Measurements from ENCODE around the gene M1AP. TPM values are rescaled to one million over a fixed set of nuclear protein-coding genes. Genes with fewer than 3 reads are reported as not detected.

The M1AP gene
- total RNA-seq, 1 donor from 2014 or later: 0.74 TPM

DNA sequence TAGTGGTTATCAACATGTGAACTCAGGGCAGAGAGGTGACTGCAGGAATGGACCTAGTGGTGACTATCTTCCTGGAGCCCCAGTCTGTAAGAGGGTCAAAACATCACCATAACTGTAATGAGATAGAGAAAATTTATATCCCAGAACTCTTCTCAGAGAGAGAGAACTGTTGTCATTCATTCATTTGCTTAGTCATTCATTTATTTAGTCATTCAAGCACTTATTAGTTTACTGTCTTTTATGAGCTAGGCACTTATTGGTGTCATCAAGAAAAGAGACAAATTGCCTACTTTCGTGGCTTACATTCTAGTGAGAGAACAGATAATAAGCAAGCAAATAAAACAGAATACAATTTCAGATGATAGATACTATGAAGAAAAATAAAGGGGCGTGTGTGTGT lies 59.5 kb downstream of the M1AP start:
- Mint-ChIP-seq H3K27me3 (ENCODE audit: unreplicated experiment) (no peaks in the 10 kb centered on the region), H3K9me3 (ENCODE audit: unreplicated experiment) (no peaks in the 10 kb centered on the region), H3K4me1 (ENCODE audit: unreplicated experiment) (peaks cover 10% of the 10 kb centered on the region), H3K27ac (ENCODE audit: unreplicated experiment) (no peak overlapping the region), H3K4me3 (ENCODE audit: unreplicated experiment) (no peak overlapping the region), H3K36me3 (ENCODE audit: low read depth, unreplicated experiment) (no peaks in the 10 kb centered on the region)
- TF ChIP-seq, protein P1, sequence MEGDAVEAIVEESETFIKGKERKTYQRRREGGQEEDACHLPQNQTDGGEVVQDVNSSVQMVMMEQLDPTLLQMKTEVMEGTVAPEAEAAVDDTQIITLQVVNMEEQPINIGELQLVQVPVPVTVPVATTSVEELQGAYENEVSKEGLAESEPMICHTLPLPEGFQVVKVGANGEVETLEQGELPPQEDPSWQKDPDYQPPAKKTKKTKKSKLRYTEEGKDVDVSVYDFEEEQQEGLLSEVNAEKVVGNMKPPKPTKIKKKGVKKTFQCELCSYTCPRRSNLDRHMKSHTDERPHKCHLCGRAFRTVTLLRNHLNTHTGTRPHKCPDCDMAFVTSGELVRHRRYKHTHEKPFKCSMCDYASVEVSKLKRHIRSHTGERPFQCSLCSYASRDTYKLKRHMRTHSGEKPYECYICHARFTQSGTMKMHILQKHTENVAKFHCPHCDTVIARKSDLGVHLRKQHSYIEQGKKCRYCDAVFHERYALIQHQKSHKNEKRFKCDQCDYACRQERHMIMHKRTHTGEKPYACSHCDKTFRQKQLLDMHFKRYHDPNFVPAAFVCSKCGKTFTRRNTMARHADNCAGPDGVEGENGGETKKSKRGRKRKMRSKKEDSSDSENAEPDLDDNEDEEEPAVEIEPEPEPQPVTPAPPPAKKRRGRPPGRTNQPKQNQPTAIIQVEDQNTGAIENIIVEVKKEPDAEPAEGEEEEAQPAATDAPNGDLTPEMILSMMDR (IDR thresholded peaks at IDR 0.05; ENCODE audit: unreplicated experiment): no peak
- DNase-seq (ENCODE audit: low spot score): no peak

DNA sequence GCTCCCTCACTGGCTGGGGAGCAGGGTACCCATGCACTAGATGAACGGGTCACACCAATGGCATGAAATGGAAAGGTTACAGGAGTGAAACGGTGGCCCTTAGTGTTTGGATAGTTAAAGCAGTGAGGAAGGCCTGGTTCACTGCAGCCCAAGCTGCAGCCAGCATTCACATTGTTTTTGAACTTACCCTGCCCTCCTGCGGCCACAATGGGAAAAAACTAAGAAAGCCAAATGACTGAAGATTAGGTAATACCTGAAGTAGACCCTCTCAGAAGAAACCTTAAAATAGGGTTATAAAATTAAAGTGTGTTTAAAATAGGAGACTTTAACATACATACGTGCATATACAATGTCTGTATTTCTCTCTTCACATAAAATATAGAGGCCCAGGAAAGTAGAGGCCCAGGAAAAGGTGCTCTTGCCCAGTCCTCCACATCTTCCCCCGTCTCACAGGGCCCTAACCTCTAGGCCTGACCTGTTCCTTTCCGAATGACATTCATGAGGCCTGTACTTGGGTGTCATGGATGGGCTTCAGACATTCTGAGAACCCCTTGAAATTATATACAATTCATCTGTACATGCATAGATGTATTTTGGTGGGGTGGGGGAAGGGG lies 60.4 kb downstream of the M1AP start:
- no peak overlapping the region for H3K4me3 Mint-ChIP-seq (ENCODE audit: unreplicated experiment)
- no peaks in the 10 kb centered on the region for H3K9me3 Mint-ChIP-seq (ENCODE audit: unreplicated experiment)
- H3K36me3 Mint-ChIP-seq (ENCODE audit: low read depth, unreplicated experiment): no peaks in the 10 kb centered on the region
- H3K27me3 Mint-ChIP-seq (ENCODE audit: unreplicated experiment): no peaks in the 10 kb centered on the region
- peak; percentile 65 for DNase-seq (ENCODE audit: low spot score)
- TF ChIP-seq, protein P1 (IDR thresholded peaks at IDR 0.05; ENCODE audit: unreplicated experiment): peak; percentile 29
- peaks cover 10% of the 10 kb centered on the region for H3K4me1 Mint-ChIP-seq (ENCODE audit: unreplicated experiment)
- H3K27ac Mint-ChIP-seq (ENCODE audit: unreplicated experiment): no peak overlapping the region

DNA sequence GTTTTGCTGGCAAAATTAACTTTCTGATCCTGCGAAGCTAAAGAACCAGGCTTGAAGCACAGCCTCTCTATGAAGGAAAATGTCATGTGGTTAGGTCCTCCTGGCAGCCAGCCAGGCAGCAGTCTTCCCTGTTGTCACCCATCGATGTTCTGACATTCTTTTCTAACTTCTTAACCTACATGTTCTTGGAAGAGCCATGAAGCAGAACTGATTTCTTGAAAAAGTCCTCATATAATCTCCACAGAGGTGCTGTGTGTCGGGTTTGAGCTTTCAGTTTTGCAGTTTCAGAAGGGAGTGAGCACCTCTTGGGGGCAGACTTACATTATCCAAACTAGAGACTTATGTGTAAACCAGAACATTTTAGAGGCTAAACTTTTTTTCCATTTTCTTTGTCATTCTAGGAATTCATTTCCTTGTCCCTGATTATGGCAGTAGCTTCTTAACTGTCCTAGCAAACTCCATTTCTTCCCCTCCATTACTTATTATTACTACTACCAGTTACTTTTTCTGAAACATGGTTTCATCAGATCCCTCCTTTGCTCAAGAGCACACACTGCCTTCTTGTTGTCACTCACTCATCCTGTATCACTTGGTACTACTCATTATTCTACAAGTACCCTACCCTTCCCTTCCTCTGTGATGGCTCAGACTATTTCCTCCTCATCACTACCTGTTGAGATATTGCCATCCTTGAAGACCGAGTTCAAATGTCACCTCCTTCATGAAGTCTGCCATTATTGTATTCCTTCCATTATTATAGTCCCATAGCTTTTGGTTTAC lies 62.5 kb downstream of the M1AP start:
- Mint-ChIP-seq H3K4me1 (ENCODE audit: unreplicated experiment) (peaks cover 10% of the 10 kb centered on the region), H3K4me3 (ENCODE audit: unreplicated experiment) (no peak overlapping the region), H3K27me3 (ENCODE audit: unreplicated experiment) (no peaks in the 10 kb centered on the region), H3K9me3 (ENCODE audit: unreplicated experiment) (no peaks in the 10 kb centered on the region), H3K36me3 (ENCODE audit: low read depth, unreplicated experiment) (no peaks in the 10 kb centered on the region), H3K27ac (ENCODE audit: unreplicated experiment) (no peak overlapping the region)
- TF ChIP-seq, protein P1 (IDR thresholded peaks at IDR 0.05; ENCODE audit: unreplicated experiment): no peak
- DNase-seq (ENCODE audit: low spot score): no peak

DNA sequence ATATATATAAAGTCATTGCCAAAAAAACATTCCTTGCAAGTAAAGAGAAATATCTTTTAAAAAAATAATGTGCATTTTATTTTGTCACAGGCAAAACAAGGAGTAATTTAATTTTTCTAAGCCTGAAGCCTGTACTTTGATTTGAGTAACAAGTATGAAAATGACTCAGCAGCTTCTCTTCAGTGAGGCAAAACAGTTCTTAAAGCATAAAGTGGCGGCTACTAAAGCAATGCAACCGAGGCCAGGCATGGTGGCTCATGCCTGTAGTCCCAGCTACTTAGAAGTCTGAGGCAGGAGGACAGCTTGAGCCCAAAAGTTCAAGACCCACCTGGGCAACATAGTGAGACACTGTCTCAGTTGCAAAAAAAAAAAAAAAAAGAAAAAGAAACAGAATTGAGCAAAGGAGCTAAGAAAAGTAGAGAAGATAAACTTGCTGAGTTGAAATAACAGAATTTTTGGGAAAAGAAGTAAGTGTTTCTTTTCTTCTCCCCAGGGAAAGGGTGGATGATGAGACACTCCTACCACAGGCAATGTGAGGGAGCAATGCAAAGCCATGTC lies 64.0 kb downstream of the M1AP start:
- DNase-seq (ENCODE audit: low spot score): no peak
- Mint-ChIP-seq H3K4me1 (ENCODE audit: unreplicated experiment) (peaks cover 10% of the 10 kb centered on the region), H3K27ac (ENCODE audit: unreplicated experiment) (no peak overlapping the region), H3K4me3 (ENCODE audit: unreplicated experiment) (no peak overlapping the region), H3K36me3 (ENCODE audit: low read depth, unreplicated experiment) (no peaks in the 10 kb centered on the region), H3K27me3 (ENCODE audit: unreplicated experiment) (no peaks in the 10 kb centered on the region), H3K9me3 (ENCODE audit: unreplicated experiment) (no peaks in the 10 kb centered on the region)
- TF ChIP-seq, protein P1 (IDR thresholded peaks at IDR 0.05; ENCODE audit: unreplicated experiment): no peak

DNA sequence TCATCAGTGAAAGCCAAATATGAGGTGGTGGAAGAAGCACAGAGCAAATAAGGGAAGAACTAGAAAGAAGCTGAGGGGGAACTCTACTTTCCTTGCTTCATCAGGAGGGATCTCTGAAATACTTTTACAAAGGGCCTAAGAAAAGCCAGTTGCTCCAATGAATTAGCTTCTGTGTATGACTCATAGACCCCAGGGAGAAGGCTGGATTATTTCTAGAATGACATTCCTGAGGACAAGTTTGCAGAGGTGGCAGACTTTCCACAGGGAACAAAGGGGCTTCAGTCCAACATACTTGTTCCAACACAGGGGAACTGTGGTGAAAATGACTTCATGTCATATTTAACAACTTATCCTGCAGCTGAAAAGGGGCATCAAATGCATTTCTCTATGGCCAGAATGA lies 64.6 kb downstream of the M1AP start:
- no peaks in the 10 kb centered on the region for H3K36me3 Mint-ChIP-seq (ENCODE audit: low read depth, unreplicated experiment)

More for the DNA sequence above, 64.6 kb downstream of the M1AP start:
- Mint-ChIP-seq H3K4me3 (ENCODE audit: unreplicated experiment) (no peak overlapping the region), H3K27ac (ENCODE audit: unreplicated experiment) (peak overlapping the region; percentile 38), H3K27me3 (ENCODE audit: unreplicated experiment) (no peaks in the 10 kb centered on the region), H3K4me1 (ENCODE audit: unreplicated experiment) (peaks cover 10% of the 10 kb centered on the region), H3K9me3 (ENCODE audit: unreplicated experiment) (no peaks in the 10 kb centered on the region)
- DNase-seq (ENCODE audit: low spot score): no peak
- TF ChIP-seq, protein P1 (IDR thresholded peaks at IDR 0.05; ENCODE audit: unreplicated experiment): no peak

All from endothelial cell (in vitro differentiated cells).